GM12878 (cell line): ENCODE data around the gene GNAQ.

Experiments
- CHD4 ChIP-seq: fragments of 200-600 bp; sonication (generic); IDR thresholded peaks from 2 replicates; pipeline ENCODE4 v1.6.1; 2016; ENCODE audit warnings: mild to moderate bottlenecking
- CREB1 ChIP-seq: IDR thresholded peaks from 2 replicates; pipeline ENCODE4 v1.6.1; 2012; ENCODE audit warnings: low read depth, mild to moderate bottlenecking, inconsistent platforms
- CREM ChIP-seq: IDR thresholded peaks from 2 replicates; pipeline ENCODE4 v1.6.1; 2014; ENCODE audit warnings: antibody characterized with exemption, low read depth
- CTCF ChIP-seq, 3 experiments: IDR thresholded peaks in 2 of 3; conservative IDR thresholded peaks in 1 of 3; 2 replicates each; pipeline ENCODE4 v1.5.1; 2011; ENCODE audit warnings: low read depth in 3 of 3, low read length in 3 of 3, mild to moderate bottlenecking in 3 of 3, control low read depth in 2 of 3, moderate library complexity in 2 of 3, inconsistent platforms in 1 of 3, mixed read lengths in 1 of 3; ENCODE audit not compliant: control insufficient read depth in 2 of 3, insufficient read depth in 1 of 3; ENCODE audit errors: extremely low read depth in 1 of 3
- EZH2 ChIP-seq: IDR thresholded peaks from 2 replicates; pipeline ENCODE4 v1.6.1; 2012; ENCODE audit warnings: low read depth, mild to moderate bottlenecking, control low read depth, inconsistent platforms, low read length, borderline replicate concordance; ENCODE audit not compliant: control insufficient read depth
- MTA2 ChIP-seq: fragments of 450-650 bp; IDR thresholded peaks from 2 replicates; pipeline ENCODE4 v1.6.1; 2016; ENCODE audit warnings: low read depth, mild to moderate bottlenecking, moderate library complexity
- POLR2AphosphoS5 ChIP-seq: IDR thresholded peaks from 2 replicates; pipeline ENCODE4 v1.6.1; 2011; ENCODE audit warnings: mild to moderate bottlenecking, low read length, inconsistent platforms
- SMAD5 ChIP-seq: IDR thresholded peaks from 2 replicates; pipeline ENCODE4 v1.6.1; 2016; ENCODE audit warnings: antibody characterized with exemption, low read depth
- SUPT20H ChIP-seq: IDR thresholded peaks from 2 replicates; pipeline ENCODE4 v1.6.1; 2011; ENCODE audit warnings: low read depth, mild to moderate bottlenecking, low read length, moderate library complexity, borderline replicate concordance; ENCODE audit not compliant: control insufficient read depth
- SUZ12 ChIP-seq: fragments of 200-600 bp; sonication (generic); IDR thresholded peaks from one replicate; pipeline ENCODE4 v1.6.1; 2018; ENCODE audit warnings: antibody characterized with exemption, mild to moderate bottlenecking; ENCODE audit not compliant: unreplicated experiment

- TF ChIP-seq MTA2 (no peak), SUZ12 (no peak), EZH2 (no peak), SUPT20H (no peak), CREM (no peak), CTCF (IDR thresholded peaks at IDR 0.05 in 2 of 3, conservative IDR thresholded peaks at IDR 0.05 in 1 of 3; ENCODE audit: control insufficient read depth in 2 of 3, extremely low read depth in 1 of 3, insufficient read depth in 1 of 3, low read depth in 3 of 3, low read length in 3 of 3) (no peak), CREB1 (no peak), SMAD5 (no peak), CHD4 (no peak), POLR2AphosphoS5 (no peak)
Measured at GRCh38 chr9:77820293-77820954, 211.2 kb downstream of the GNAQ start.
